ENCODE results near the gene POR.
"Not testable (repeated sequence)": the region's sequence is repeated elsewhere in the genome, so short reads cannot be mapped to it uniquely, and the experiment has no call there.

The POR gene

GRCh38 chr7:76002822-76003221, 87.9 kb downstream of the POR start:
- Mint-ChIP-seq H3K9me3 (no peaks in the 10 kb centered on the region), H3K36me3 (ENCODE audit: low read depth) (peaks cover 40% of the 10 kb centered on the region), H3K4me1 (no peaks in the 10 kb centered on the region), H3K4me3 (no peak overlapping the region), H3K27me3 (ENCODE audit: low read depth, poor library complexity) (no peaks in the 10 kb centered on the region), H3K27ac (no peak overlapping the region)
- no peak for TF ChIP-seq CTCF (IDR thresholded peaks at IDR 0.05)
- DNase-seq, result no peak

GRCh38 chr7:76003351-76003750, 88.4 kb downstream of the POR start:
- TF ChIP-seq CTCF (IDR thresholded peaks at IDR 0.05), result no peak
- no peak overlapping the region for H3K27ac Mint-ChIP-seq
- H3K27me3 Mint-ChIP-seq (ENCODE audit: low read depth, poor library complexity), result no peaks in the 10 kb centered on the region
- H3K9me3 Mint-ChIP-seq, result no peaks in the 10 kb centered on the region
- H3K36me3 Mint-ChIP-seq (ENCODE audit: low read depth), result peaks cover 35% of the 10 kb centered on the region
- no peak overlapping the region for H3K4me3 Mint-ChIP-seq
- no peaks in the 10 kb centered on the region for H3K4me1 Mint-ChIP-seq
- DNase-seq, result no peak

GRCh38 chr7:76005004-76005403, 90.0 kb downstream of the POR start:
- not testable (repeated sequence) for H3K9me3 Mint-ChIP-seq; H3K4me3 Mint-ChIP-seq; H3K27me3 Mint-ChIP-seq (ENCODE audit: low read depth, poor library complexity); DNase-seq; H3K4me1 Mint-ChIP-seq
- Mint-ChIP-seq H3K27ac (peak overlapping the region; percentile 57), H3K36me3 (ENCODE audit: low read depth) (peaks cover 23% of the 10 kb centered on the region)

- no peak for TF ChIP-seq CTCF (IDR thresholded peaks at IDR 0.05)
- no peaks in the 10 kb centered on the region for H3K9me3 Mint-ChIP-seq
- H3K27me3 Mint-ChIP-seq (ENCODE audit: low read depth, poor library complexity), result no peaks in the 10 kb centered on the region
- no peak overlapping the region for H3K4me3 Mint-ChIP-seq
- no peak for DNase-seq
- peaks cover 18% of the 10 kb centered on the region for H3K36me3 Mint-ChIP-seq (ENCODE audit: low read depth)
- no peaks in the 10 kb centered on the region for H3K4me1 Mint-ChIP-seq
- H3K27ac Mint-ChIP-seq, result peak overlapping the region; percentile 69
Measured at GRCh38 chr7:76008156-76008687, 93.3 kb downstream of the POR start.

GRCh38 chr7:76009672-76010600, 95.0 kb downstream of the POR start:
- Mint-ChIP-seq H3K4me3 (no peak overlapping the region), H3K9me3 (no peaks in the 10 kb centered on the region), H3K27ac (peak overlapping the region; percentile 60), H3K4me1 (no peaks in the 10 kb centered on the region), H3K36me3 (ENCODE audit: low read depth) (peaks cover 20% of the 10 kb centered on the region), H3K27me3 (ENCODE audit: low read depth, poor library complexity) (no peaks in the 10 kb centered on the region)
- TF ChIP-seq CTCF (IDR thresholded peaks at IDR 0.05), result no peak
- DNase-seq, result no peak

- peaks cover 24% of the 10 kb centered on the region for H3K36me3 Mint-ChIP-seq (ENCODE audit: low read depth)
- no peak overlapping the region for H3K4me3 Mint-ChIP-seq
- no peak for DNase-seq
Measured at GRCh38 chr7:76011442-76011861, 96.5 kb downstream of the POR start.

More at GRCh38 chr7:76011442-76011861, 96.5 kb downstream of the POR start:
- Mint-ChIP-seq H3K27me3 (ENCODE audit: low read depth, poor library complexity) (no peaks in the 10 kb centered on the region), H3K4me1 (no peaks in the 10 kb centered on the region), H3K27ac (peak overlapping the region; percentile 70), H3K9me3 (no peaks in the 10 kb centered on the region)
- TF ChIP-seq CTCF (IDR thresholded peaks at IDR 0.05), result no peak
